Measurements from ENCODE around the gene CLEC20A.

- no peak for TF ChIP-seq TAF1 (IDR thresholded peaks at IDR 0.05; ENCODE audit: low read depth)
- no peak for TF ChIP-seq REST (IDR thresholded peaks at IDR 0.05; ENCODE audit: low read depth)
- no peak for TF ChIP-seq CEBPB (IDR thresholded peaks at IDR 0.05)
- TF ChIP-seq MAX (IDR thresholded peaks at IDR 0.05) = no peak
- TF ChIP-seq FOXM1 (IDR thresholded peaks at IDR 0.05; ENCODE audit: borderline replicate concordance, low read depth) = no peak
- TF ChIP-seq EP300 (IDR thresholded peaks at IDR 0.05; ENCODE audit: borderline replicate concordance) = no peak
- TF ChIP-seq YY1 (IDR thresholded peaks at IDR 0.05; ENCODE audit: low read depth) = no peak
- no peak for TF ChIP-seq CREB1 (IDR thresholded peaks at IDR 0.05; ENCODE audit: low read depth)
- TF ChIP-seq RAD21 (IDR thresholded peaks at IDR 0.05; ENCODE audit: low read depth) = peak; percentile 87
- TF ChIP-seq TEAD4 (IDR thresholded peaks at IDR 0.05) = peak; percentile 37; the same call in 1 of the 2 replicates
Observed at GRCh38 chr1:178501705-178502329, 5.1 kb upstream of the CLEC20A start.
